ENCODE results near the gene EYA4.

Gene EYA4

DNA sequence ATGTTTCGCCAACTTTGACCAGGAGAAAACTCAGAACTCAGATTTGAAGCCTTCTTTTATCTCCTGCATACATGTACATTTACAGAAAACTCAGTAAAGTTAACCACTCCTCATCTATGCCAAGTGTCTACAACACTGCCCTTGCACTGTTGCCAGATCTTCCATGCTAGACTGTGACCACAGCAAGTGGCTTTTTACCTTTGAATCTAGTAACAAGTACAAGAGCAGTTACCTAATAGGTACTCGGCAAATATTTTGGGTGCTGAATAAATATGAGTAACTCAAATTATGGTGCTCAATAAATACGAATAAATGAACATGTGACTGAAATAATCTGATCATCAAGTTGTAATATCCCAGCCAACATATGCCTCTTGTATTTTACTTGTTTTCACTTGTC, 184.9 kb downstream of the EYA4 start:
- TF ChIP-seq, protein P1, sequence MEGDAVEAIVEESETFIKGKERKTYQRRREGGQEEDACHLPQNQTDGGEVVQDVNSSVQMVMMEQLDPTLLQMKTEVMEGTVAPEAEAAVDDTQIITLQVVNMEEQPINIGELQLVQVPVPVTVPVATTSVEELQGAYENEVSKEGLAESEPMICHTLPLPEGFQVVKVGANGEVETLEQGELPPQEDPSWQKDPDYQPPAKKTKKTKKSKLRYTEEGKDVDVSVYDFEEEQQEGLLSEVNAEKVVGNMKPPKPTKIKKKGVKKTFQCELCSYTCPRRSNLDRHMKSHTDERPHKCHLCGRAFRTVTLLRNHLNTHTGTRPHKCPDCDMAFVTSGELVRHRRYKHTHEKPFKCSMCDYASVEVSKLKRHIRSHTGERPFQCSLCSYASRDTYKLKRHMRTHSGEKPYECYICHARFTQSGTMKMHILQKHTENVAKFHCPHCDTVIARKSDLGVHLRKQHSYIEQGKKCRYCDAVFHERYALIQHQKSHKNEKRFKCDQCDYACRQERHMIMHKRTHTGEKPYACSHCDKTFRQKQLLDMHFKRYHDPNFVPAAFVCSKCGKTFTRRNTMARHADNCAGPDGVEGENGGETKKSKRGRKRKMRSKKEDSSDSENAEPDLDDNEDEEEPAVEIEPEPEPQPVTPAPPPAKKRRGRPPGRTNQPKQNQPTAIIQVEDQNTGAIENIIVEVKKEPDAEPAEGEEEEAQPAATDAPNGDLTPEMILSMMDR (IDR thresholded peaks at IDR 0.05): no peak
- no peak for DNase-seq (ENCODE audit: low spot score)
- Histone ChIP-seq H3K4me3 (no peak overlapping the region), H3K27ac (no peak overlapping the region)

DNA sequence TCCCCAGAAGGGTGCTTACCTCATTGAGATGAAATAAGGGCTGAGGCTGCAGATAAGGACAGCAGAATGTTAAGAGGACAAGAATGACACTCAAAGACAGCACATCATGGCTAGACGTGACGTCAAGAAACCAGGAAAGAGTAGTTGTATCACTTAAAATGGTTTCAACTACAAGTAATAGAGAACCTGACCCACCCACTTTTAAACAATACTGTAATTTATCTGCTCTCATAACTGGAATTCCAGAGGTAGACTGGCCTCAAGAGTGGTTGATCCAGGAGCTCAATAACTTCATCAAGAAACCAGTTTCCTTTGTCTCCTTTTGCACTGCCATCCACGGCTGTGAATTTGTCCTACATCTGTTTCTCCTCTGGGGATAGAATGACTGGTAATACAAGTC, 187.1 kb downstream of the EYA4 start:
- DNase-seq (ENCODE audit: low spot score): no peak
- H3K4me3 ChIP-seq: no peak overlapping the region
- no peak overlapping the region for H3K27ac ChIP-seq
- TF ChIP-seq, protein P1 (IDR thresholded peaks at IDR 0.05): no peak

DNA sequence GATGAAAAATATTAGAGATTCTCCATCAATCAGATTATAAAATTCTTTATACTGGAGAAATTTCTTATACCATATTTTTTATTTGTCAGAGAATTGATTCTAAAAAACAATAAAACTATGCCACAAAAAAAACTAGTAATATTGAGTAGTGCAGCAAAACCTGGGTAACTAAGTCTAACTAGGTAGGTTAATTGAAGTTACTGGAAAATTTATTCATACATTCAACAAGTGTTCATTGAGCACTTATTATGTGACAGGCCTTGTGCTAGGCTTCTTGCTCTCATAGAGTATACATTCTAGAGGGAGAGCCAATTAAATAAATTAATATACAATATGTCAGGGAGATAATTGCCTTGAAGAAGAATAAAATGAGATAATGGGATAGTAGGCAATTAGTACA, 189.4 kb downstream of the EYA4 start:
- no peak overlapping the region for H3K27ac ChIP-seq
- DNase-seq (ENCODE audit: low spot score): no peak
- TF ChIP-seq, protein P1 (IDR thresholded peaks at IDR 0.05): no peak
- H3K4me3 ChIP-seq: no peak overlapping the region

DNA sequence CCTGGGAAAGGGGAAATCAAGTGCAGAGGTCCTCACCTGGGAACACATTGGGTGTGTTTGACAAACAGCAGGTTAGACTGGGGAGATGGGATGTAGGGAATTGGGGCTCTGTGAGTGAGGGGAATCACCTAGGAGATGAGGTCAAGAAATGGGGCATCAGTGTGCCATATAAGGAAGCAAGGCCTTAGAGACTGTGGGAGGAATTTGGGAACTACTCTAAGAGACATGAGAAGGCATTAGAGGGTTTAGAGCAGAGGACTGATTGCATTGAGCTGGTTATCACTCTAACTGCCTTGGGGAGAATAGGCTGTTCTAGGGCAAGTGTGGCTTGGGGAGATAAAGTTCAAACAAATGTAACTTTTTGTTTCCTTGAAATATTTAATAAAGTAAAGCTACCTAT, 189.9 kb downstream of the EYA4 start:
- TF ChIP-seq, protein P1 (IDR thresholded peaks at IDR 0.05): no peak
- no peak for DNase-seq (ENCODE audit: low spot score)
- H3K4me3 ChIP-seq: no peak overlapping the region
- no peak overlapping the region for H3K27ac ChIP-seq

DNA sequence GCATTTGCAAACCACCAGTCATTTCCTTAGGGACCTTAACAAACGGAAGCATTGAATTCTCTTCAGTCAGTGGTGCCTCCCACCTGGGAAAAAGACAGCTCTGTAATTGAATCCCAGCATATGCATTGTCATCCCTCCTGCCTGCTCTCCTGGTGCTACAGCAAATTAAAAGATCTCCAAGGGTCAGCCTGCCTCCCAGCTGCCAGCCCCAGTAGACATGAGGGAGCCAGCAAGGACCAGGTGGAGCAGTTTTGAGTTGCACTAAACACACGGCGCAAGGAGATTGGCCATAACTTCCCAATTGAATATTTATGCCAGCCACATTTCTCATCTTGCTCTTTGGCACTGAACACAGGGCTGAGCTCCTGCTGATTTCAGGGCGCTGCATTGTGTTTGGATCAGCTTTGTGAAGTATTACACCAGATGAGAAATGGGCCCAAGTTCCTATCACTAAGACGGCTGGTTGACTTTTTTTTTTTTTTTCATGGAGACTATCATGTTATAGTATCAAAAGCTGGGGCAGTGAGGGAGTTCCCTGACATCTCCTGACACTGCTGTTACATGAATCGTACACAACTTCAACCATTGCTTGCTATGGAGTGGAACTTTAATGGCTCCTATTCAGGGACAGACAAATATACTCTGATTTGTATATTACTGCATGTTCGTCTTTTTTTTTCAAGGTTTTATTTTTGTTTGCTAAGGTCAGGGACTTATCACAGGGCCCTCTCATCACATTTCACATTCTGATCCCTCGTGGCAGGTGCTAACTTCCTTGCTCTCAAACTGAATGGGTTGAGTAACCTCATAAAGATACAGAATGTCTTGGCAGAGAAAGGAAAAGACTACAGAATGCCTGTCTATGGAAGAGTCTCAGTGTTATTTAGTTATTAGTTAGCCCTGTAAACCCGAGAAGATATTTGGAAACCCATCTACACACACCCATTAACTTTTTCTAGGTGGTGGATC, 191.1 kb downstream of the EYA4 start:
- H3K4me3 ChIP-seq: no peak overlapping the region

DNA sequence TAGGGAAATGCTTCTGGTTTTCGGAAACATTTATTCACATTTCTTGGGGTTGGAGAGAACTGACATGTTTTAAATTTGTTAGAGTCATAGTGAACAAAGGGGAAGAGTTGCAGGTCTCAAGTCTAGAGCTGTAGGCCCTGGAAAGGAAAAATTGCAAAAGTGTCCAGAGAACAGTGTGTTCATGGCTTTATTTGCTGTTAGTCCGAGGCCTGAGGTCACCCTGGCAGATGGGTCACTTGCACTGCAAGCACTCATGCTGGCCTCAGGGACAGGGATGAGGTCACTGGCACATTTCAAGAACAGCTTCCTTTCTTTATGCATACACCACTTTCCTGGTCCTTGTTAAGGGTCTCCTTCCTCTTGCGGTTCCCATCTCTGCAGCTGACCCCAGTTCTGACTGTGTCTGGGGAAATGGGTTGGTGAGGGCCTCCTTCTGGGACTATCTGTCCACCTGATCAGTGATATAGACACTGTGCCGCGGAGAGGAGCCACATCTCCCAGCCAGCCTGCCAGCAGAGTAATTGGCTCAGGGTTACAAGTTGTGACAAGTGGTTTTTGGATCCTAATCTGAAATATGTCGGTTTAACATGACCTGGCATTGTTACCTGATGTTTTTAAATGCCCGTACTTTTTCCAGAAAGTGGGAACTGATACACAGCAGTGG, 194.0 kb downstream of the EYA4 start:
- no peak overlapping the region for H3K27ac ChIP-seq
- no peak overlapping the region for H3K4me3 ChIP-seq
- TF ChIP-seq, protein P1 (IDR thresholded peaks at IDR 0.05): no peak
- no peak for DNase-seq (ENCODE audit: low spot score)

More for the DNA sequence above, 191.1 kb downstream of the EYA4 start:
- no peak for DNase-seq (ENCODE audit: low spot score)
- H3K27ac ChIP-seq: no peak overlapping the region
- TF ChIP-seq, protein P1 (IDR thresholded peaks at IDR 0.05): no peak

All from coronary artery (tissue), 2 donors.